PC-3 (cell line): ENCODE measurements around the gene ANKDD1B. TPM values are rescaled to one million over a fixed set of nuclear protein-coding genes. Genes with fewer than 3 reads are reported as not detected.

Experiments used
- ATAC-seq: fragments of 200-7000 bp; cut with Tn5 transposase; 2 replicates; pipeline ENCODE4 v1.9.1; 2020; ENCODE audit warnings: mild to moderate bottlenecking, moderate library complexity
- BruUV-seq: library from RNA; stranded (reverse); fragments of 400-500 nt; replicated peaks from 2 replicates; lab custom pipeline; 2021; lab: Mats Ljungman, UMichigan
- CTCF ChIA-PET: fragments of 300-600 bp; sonication (Branson Sonifier 250); formaldehyde crosslinking; loops from one replicate; lab custom pipeline; 2022; ENCODE audit warnings: antibody characterized with exemption; lab: Charles Lee
- POLR2A ChIA-PET: fragments of 300-600 bp; sonication (Branson Sonifier 250); formaldehyde crosslinking; loops from one replicate; lab custom pipeline; 2022; ENCODE audit warnings: antibody characterized with exemption; ENCODE audit not compliant: unreplicated experiment; lab: Charles Lee
- DNase-seq: peaks from one replicate; pipeline ENCODE4 v3.0.0-alpha.2; 2015
- H2AFZ ChIP-seq: fragments of 300-600 bp; sonication (generic); 2 replicates; pipeline ENCODE4 v1.6.0; 2016; ENCODE audit warnings: antibody characterized with exemption, low read length
- H3F3A ChIP-seq: fragments of 300-600 bp; sonication (generic); one replicate; pipeline ENCODE4 v1.6.0; 2017; ENCODE audit warnings: antibody characterized with exemption, low read length, control low read depth, mild to moderate bottlenecking; ENCODE audit not compliant: unreplicated experiment
- H3K27ac ChIP-seq: fragments of 300-600 bp; sonication (generic); 2 replicates; pipeline ENCODE4 v1.5.1; 2016; ENCODE audit warnings: mild to moderate bottlenecking, low read length
- H3K27me3 ChIP-seq: fragments of 300-600 bp; sonication (generic); 2 replicates; pipeline ENCODE4 v1.6.1; 2016; ENCODE audit warnings: low read length, mixed read lengths
- H3K36me3 ChIP-seq: fragments of 300-600 bp; sonication (generic); 2 replicates; pipeline ENCODE4 v1.6.1; 2016; ENCODE audit warnings: low read depth, mixed run types, low read length, mixed read lengths
- H3K4me1 ChIP-seq: fragments of 300-600 bp; sonication (generic); 2 replicates; pipeline ENCODE4 v1.5.1; 2016; ENCODE audit warnings: low read length; ENCODE audit not compliant: insufficient read depth
- H3K4me2 ChIP-seq: fragments of 300-600 bp; sonication (generic); 2 replicates; pipeline ENCODE4 v1.6.0; 2016; ENCODE audit warnings: low read length
- H3K4me3 ChIP-seq: fragments of 300-600 bp; sonication (generic); 2 replicates; pipeline ENCODE4 v1.5.1; 2016; ENCODE audit warnings: mild to moderate bottlenecking, low read length, mixed read lengths
- H3K79me2 ChIP-seq: fragments of 300-600 bp; sonication (generic); 2 replicates; pipeline ENCODE4 v1.6.1; 2017; ENCODE audit warnings: low read length, mixed read lengths
- H3K9ac ChIP-seq: fragments of 300-600 bp; sonication (generic); 2 replicates; pipeline ENCODE4 v1.6.0; 2016; ENCODE audit warnings: mild to moderate bottlenecking, low read length
- H3K9me2 ChIP-seq: fragments of 300-600 bp; sonication (generic); replicated peaks from 2 replicates; pipeline ENCODE4 v1.6.1; 2016; ENCODE audit warnings: mixed run types, low read length, mixed read lengths
- H3K9me3 ChIP-seq: fragments of 300-600 bp; sonication (generic); 2 replicates; pipeline ENCODE4 v1.6.1; 2016; ENCODE audit warnings: low read length, mixed read lengths
- H4K20me1 ChIP-seq: fragments of 300-600 bp; sonication (generic); 2 replicates; pipeline ENCODE4 v1.6.1; 2016; ENCODE audit warnings: low read length, mixed read lengths
- EZH2 ChIP-seq: fragments of 300-600 bp; sonication (generic); IDR thresholded peaks from one replicate; pipeline ENCODE4 v1.6.1; 2017; ENCODE audit warnings: antibody characterized with exemption, mild to moderate bottlenecking, low read length; ENCODE audit not compliant: unreplicated experiment
- EZH2phosphoT487 ChIP-seq: fragments of 300-600 bp; sonication (generic); IDR thresholded peaks from 2 replicates; pipeline ENCODE4 v1.6.1; 2018; ENCODE audit warnings: mild to moderate bottlenecking, antibody characterized with exemption, low read length, borderline replicate concordance
- intact Hi-C: fragments of 100-400 bp; cut with micrococcal nuclease; formaldehyde crosslinking; loops from 2 replicates; pipeline ENCODE4 v1.9.0; 2023
- total RNA-seq: library from RNA; depleted of rRNA; stranded (reverse); fragments of >200 nt; gene quantifications from 2 replicates; pipeline ENCODE4 v1.2.3, GENCODE V29; 2014
- TF ChIP-seq, protein P1 (sequence below): fragments of 300-600 bp; sonication (generic); conservative IDR thresholded peaks from 2 replicates; pipeline ENCODE4 v1.5.1; 2017; ENCODE audit warnings: antibody characterized with exemption, low read depth, mild to moderate bottlenecking, low read length

The ANKDD1B gene
- total RNA-seq, 1 experiment from 2014 or later: 0.04 TPM

DNA sequence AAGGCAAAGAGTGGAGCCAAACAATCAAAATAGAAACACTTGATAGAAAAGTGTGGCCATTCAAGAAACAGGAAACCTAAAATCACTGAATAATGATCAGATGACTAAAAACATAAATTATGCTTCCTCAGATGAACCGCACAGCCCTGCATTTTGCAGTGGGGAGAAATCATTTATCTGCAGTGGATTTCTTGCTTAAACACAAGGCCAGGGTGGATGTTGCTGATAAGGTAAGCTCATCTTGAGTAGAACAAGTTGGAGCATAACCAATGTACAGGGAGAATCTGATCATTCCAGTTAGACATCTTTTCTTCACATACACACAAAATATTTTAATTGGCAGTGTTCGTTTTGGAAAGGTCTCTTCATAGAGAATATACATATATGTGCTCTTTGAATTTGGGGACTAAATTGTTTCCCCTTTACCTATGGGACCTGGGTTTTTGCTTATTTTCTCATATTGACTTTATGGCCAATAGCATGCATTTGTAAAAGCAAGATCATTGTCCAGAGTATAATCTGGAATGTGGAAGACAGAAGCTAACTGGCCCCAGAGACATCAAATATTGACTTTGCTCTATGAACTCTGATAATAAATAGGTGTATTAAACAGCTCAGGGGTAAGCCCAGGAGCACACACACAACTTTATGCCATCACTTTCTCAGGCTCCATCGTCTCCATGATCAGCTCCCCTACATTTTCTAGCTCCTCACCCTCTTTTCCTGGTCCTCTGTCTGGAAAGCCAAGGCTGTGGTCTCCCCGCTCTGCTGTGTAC lies 9.1 kb downstream of the ANKDD1B start:
- no peaks in the 10 kb centered on the region for H3K9me2 ChIP-seq
- no peak overlapping the region for H3K9ac ChIP-seq
- H3K27me3 ChIP-seq: no peaks in the 10 kb centered on the region
- H3K36me3 ChIP-seq: no peaks in the 10 kb centered on the region
- no TSS peak for BruUV-seq
- H4K20me1 ChIP-seq: no peaks in the 10 kb centered on the region
- peaks cover 41% of the 10 kb centered on the region for H3K4me1 ChIP-seq
- DNase-seq (peak; percentile 19), ATAC-seq (no peak)
- 0 out of 2 replicates have a peak overlapping the region, but pooled peaks have one; percentile 3 for H3K4me2 ChIP-seq
- no peak overlapping the region for H2AFZ ChIP-seq
- intact Hi-C loops: loop anchor here (5.0 kb wide), 1 partner anchor 62 kb away; no protein-coding TSS in a partner anchor
- TF ChIP-seq, protein P1, sequence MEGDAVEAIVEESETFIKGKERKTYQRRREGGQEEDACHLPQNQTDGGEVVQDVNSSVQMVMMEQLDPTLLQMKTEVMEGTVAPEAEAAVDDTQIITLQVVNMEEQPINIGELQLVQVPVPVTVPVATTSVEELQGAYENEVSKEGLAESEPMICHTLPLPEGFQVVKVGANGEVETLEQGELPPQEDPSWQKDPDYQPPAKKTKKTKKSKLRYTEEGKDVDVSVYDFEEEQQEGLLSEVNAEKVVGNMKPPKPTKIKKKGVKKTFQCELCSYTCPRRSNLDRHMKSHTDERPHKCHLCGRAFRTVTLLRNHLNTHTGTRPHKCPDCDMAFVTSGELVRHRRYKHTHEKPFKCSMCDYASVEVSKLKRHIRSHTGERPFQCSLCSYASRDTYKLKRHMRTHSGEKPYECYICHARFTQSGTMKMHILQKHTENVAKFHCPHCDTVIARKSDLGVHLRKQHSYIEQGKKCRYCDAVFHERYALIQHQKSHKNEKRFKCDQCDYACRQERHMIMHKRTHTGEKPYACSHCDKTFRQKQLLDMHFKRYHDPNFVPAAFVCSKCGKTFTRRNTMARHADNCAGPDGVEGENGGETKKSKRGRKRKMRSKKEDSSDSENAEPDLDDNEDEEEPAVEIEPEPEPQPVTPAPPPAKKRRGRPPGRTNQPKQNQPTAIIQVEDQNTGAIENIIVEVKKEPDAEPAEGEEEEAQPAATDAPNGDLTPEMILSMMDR: no peak
- TF ChIP-seq EZH2phosphoT487 (no peak), EZH2 (no peak)
- CTCF ChIA-PET: no interaction called here
- POLR2A ChIA-PET: no interaction called here
- no peak overlapping the region for H3K27ac ChIP-seq
- H3F3A ChIP-seq: peaks cover 8% of the 10 kb centered on the region
- H3K4me3 ChIP-seq: no peak overlapping the region
- H3K79me2 ChIP-seq: no peaks in the 10 kb centered on the region
- no peaks in the 10 kb centered on the region for H3K9me3 ChIP-seq

DNA sequence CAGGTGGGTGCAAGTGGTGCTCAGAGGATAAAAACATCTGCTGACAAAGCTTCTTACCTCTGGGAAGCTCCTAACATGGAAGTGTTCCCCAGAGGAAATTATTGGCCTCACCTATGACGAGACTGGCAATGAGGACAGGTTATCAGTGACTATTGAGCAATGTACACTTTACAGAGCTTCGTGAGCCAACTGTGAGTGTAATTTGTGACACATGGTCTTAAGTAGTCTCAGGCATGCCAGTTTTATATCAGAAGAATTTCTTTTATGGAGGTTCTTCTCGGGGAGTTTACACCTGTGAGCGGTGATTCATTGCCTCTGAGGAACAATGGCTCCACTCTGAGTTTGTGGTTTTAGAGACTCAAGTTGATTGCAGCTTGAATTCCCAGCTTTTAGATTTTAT lies 11.3 kb downstream of the ANKDD1B start:
- Histone ChIP-seq H3K27me3 (no peaks in the 10 kb centered on the region), H3K79me2 (no peaks in the 10 kb centered on the region), H3K27ac (peak overlapping the region; percentile 88), H3K4me1 (peaks cover 41% of the 10 kb centered on the region), H3K9ac (peak overlapping the region; percentile 67; the same call in 1 of the 2 replicates), H2AFZ (no peak overlapping the region), H4K20me1 (no peaks in the 10 kb centered on the region), H3F3A (peaks cover 8% of the 10 kb centered on the region), H3K4me3 (no peak overlapping the region; the same call in 1 of the 2 replicates), H3K36me3 (no peaks in the 10 kb centered on the region), H3K4me2 (peak overlapping the region; percentile 58), H3K9me2 (no peaks in the 10 kb centered on the region), H3K9me3 (no peaks in the 10 kb centered on the region)
- BruUV-seq: no TSS peak
- intact Hi-C loops: loop anchor here (1.0 to 5.0 kb wide), 3 partner anchors 10 to 60 kb away; no protein-coding TSS in a partner anchor
- no peak for TF ChIP-seq EZH2
- TF ChIP-seq EZH2phosphoT487: no peak
- TF ChIP-seq, protein P1: no peak
- ATAC-seq (peak; percentile 83), DNase-seq (peak; percentile 96)
- CTCF ChIA-PET: interaction anchor here (0.5 to 0.7 kb wide), 3 partner anchors 11 to 918 kb away, joined by 3 to 4 read pairs (median 4); no protein-coding TSS in a partner anchor
- POLR2A ChIA-PET: no interaction called here

DNA sequence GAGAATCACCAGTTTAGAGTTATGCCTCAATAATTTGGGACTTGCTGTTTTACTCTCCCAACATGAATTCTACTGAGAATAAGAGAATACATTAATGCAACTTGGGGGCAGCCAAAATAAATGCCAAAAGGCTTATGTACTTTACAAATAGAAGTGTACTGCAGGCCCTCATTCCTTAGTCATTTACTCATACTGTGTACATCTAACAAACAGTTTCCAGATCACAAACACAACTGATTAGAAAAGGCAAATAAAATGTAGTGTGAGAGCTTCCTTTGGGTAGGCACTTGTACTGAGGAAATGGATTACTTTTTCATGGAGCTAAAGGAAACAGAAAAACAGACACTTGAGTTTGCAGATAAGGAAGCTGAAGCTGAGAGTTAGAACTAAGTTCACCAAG lies 12.6 kb downstream of the ANKDD1B start:
- Histone ChIP-seq H3K79me2 (no peaks in the 10 kb centered on the region), H3K4me1 (peaks cover 41% of the 10 kb centered on the region), H3K27me3 (no peaks in the 10 kb centered on the region), H2AFZ (peak overlapping the region; percentile 34), H4K20me1 (no peaks in the 10 kb centered on the region), H3K9ac (peak overlapping the region; percentile 67; the same call in 1 of the 2 replicates), H3K4me2 (peak overlapping the region; percentile 58), H3K36me3 (no peaks in the 10 kb centered on the region), H3K27ac (peak overlapping the region; percentile 88), H3F3A (peaks cover 8% of the 10 kb centered on the region), H3K9me2 (no peaks in the 10 kb centered on the region), H3K4me3 (peak overlapping the region; percentile 23; the same call in 1 of the 2 replicates), H3K9me3 (no peaks in the 10 kb centered on the region)
- DNase-seq (peak; percentile 81), ATAC-seq (peak; percentile 71)
- no TSS peak for BruUV-seq
- POLR2A ChIA-PET: no interaction called here
- CTCF ChIA-PET: no interaction called here
- TF ChIP-seq EZH2phosphoT487: no peak
- no peak for TF ChIP-seq EZH2
- TF ChIP-seq, protein P1: no peak
- intact Hi-C loops: loop anchor here (2.0 to 5.0 kb wide), 2 partner anchors 57 to 58 kb away; no protein-coding TSS in a partner anchor
